Measurements from ENCODE around the gene SH3RF2. TPM values are rescaled to one million over a fixed set of nuclear protein-coding genes. Genes with fewer than 3 reads are reported as not detected.

Gene SH3RF2
- total RNA-seq, 2 experiments from 2014 or later = not detected

DNA sequence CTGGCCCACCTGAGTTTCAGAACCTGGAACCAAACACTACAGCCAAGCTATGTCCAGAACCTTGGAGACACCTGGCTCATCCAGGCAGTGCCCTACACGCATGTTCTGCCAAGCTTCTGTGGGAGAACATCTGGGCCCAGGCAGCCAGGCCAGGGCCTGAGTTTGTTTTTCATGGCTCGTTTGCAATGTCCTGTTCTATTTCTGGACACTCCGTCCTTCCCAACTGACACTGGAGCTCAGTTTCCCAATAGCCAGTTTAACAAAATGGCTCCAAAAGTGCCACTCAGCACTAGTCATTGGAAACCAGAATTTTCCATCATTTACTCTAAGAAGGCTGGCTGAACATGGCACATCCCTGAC is 38.6 kb downstream of the SH3RF2 start:
- H3K9me3 ChIP-seq (ENCODE audit: low read length) = no peaks in the 10 kb centered on the region
- H3K9me2 ChIP-seq (ENCODE audit: insufficient read depth, low read length) = no peaks in the 10 kb centered on the region
- no peak overlapping the region for H3K27ac ChIP-seq (ENCODE audit: low read depth, low read length, poor library complexity, severe bottlenecking)
- POLR2A ChIA-PET = no interaction called here
- TF ChIP-seq, protein P1, sequence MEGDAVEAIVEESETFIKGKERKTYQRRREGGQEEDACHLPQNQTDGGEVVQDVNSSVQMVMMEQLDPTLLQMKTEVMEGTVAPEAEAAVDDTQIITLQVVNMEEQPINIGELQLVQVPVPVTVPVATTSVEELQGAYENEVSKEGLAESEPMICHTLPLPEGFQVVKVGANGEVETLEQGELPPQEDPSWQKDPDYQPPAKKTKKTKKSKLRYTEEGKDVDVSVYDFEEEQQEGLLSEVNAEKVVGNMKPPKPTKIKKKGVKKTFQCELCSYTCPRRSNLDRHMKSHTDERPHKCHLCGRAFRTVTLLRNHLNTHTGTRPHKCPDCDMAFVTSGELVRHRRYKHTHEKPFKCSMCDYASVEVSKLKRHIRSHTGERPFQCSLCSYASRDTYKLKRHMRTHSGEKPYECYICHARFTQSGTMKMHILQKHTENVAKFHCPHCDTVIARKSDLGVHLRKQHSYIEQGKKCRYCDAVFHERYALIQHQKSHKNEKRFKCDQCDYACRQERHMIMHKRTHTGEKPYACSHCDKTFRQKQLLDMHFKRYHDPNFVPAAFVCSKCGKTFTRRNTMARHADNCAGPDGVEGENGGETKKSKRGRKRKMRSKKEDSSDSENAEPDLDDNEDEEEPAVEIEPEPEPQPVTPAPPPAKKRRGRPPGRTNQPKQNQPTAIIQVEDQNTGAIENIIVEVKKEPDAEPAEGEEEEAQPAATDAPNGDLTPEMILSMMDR (conservative IDR thresholded peaks at IDR 0.05; ENCODE audit: low read length) = no peak
- TF ChIP-seq EZH2phosphoT487 (IDR thresholded peaks at IDR 0.05; ENCODE audit: borderline replicate concordance, low read depth, low read length) = no peak
- H3K4me2 ChIP-seq (ENCODE audit: low read length) = no peak overlapping the region
- H3K4me1 ChIP-seq (ENCODE audit: insufficient read depth, low read length, poor library complexity, severe bottlenecking) = no peaks in the 10 kb centered on the region
- no peaks in the 10 kb centered on the region for H4K20me1 ChIP-seq (ENCODE audit: insufficient read depth, low read length)
- no peaks in the 10 kb centered on the region for H3K79me2 ChIP-seq (ENCODE audit: insufficient read depth, low read depth, low read length)
- no peak overlapping the region for H2AFZ ChIP-seq (ENCODE audit: low read length)
- H3K4me3 ChIP-seq (ENCODE audit: low read depth, low read length, poor library complexity, severe bottlenecking) = no peak overlapping the region
- no peak for DNase-seq (ENCODE audit: low spot score)
- CTCF ChIA-PET (ENCODE audit: unreplicated experiment) = no interaction called here
- intact Hi-C loops (cut with micrococcal nuclease; ENCODE audit: unreplicated experiment) = no loop called here
- no peaks in the 10 kb centered on the region for H3K36me3 ChIP-seq (ENCODE audit: insufficient read depth, low read length)
- no TSS peak for BruUV-seq (replicated peaks)

DNA sequence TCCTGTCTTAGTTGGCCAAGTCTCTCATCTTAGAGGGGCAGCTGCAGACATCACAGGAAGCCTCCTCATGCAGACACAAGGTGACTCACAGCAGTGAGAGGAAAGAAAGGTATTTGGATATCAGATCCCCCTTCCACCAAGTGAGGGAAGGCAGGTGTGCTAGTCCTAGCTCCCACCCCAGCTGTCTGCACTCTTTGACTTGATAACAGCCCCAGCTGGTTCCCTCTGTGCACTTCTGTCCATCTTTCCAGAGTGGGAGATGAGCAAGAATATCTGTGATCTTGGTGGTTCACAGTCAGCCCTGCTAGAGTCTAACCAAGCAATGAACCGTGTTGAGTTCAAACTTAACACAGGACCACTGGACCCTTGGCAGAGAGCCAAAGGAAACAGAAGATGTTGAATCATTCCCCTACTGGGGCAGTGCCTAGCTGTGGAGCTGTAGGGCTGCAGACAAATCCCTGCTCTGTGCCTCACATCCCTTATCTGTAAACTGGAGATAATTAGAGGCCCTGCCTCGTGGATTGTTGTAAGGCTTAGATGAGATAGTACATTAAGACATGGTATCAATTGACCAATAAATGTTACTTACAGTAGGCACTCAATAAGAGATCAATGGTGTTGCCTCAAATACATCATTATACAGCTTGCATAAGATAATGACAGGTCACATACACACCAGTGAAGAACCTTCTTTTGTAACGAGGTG is 39.1 kb downstream of the SH3RF2 start:
- no peak overlapping the region for H3K4me2 ChIP-seq (ENCODE audit: low read length)
- H3K79me2 ChIP-seq (ENCODE audit: insufficient read depth, low read depth, low read length) = no peaks in the 10 kb centered on the region
- no peaks in the 10 kb centered on the region for H4K20me1 ChIP-seq (ENCODE audit: insufficient read depth, low read length)
- no TSS peak for BruUV-seq (replicated peaks)
- no peaks in the 10 kb centered on the region for H3K9me3 ChIP-seq (ENCODE audit: low read length)
- H2AFZ ChIP-seq (ENCODE audit: low read length) = no peak overlapping the region
- H3K4me1 ChIP-seq (ENCODE audit: insufficient read depth, low read length, poor library complexity, severe bottlenecking) = no peaks in the 10 kb centered on the region
- H3K36me3 ChIP-seq (ENCODE audit: insufficient read depth, low read length) = no peaks in the 10 kb centered on the region
- TF ChIP-seq, protein P1 (conservative IDR thresholded peaks at IDR 0.05; ENCODE audit: low read length) = no peak
- no peak for TF ChIP-seq EZH2phosphoT487 (IDR thresholded peaks at IDR 0.05; ENCODE audit: borderline replicate concordance, low read depth, low read length)
- ChIA-PET CTCF (ENCODE audit: unreplicated experiment) (no interaction called here), POLR2A (interaction anchor here (0.5 kb wide), 1 partner anchor 200 kb away, joined by 3 read pairs; no protein-coding TSS in a partner anchor)
- H3K9me2 ChIP-seq (ENCODE audit: insufficient read depth, low read length) = no peaks in the 10 kb centered on the region
- DNase-seq (ENCODE audit: low spot score) = no peak
- no peak overlapping the region for H3K27ac ChIP-seq (ENCODE audit: low read depth, low read length, poor library complexity, severe bottlenecking)
- no peak overlapping the region for H3K4me3 ChIP-seq (ENCODE audit: low read depth, low read length, poor library complexity, severe bottlenecking)
- intact Hi-C loops (cut with micrococcal nuclease; ENCODE audit: unreplicated experiment) = no loop called here

- ChIA-PET POLR2A (interaction anchor here (0.7 kb wide), 1 partner anchor 10 kb away, joined by 7 read pairs; no protein-coding TSS in a partner anchor), CTCF (ENCODE audit: unreplicated experiment) (interaction anchor here (1.1 kb wide), 1 partner anchor 11 kb away, joined by 5 read pairs; no protein-coding TSS in a partner anchor)
- TF ChIP-seq EZH2phosphoT487 (IDR thresholded peaks at IDR 0.05; ENCODE audit: borderline replicate concordance, low read depth, low read length) = no peak
- TF ChIP-seq, protein P1 (conservative IDR thresholded peaks at IDR 0.05; ENCODE audit: low read length) = no peak
- H3K4me1 ChIP-seq (ENCODE audit: insufficient read depth, low read length, poor library complexity, severe bottlenecking) = no peaks in the 10 kb centered on the region
- intact Hi-C loops (cut with micrococcal nuclease; ENCODE audit: unreplicated experiment) = no loop called here
- H3K36me3 ChIP-seq (ENCODE audit: insufficient read depth, low read length) = no peaks in the 10 kb centered on the region
- DNase-seq (ENCODE audit: low spot score) = no peak
- no peak overlapping the region for H3K4me3 ChIP-seq (ENCODE audit: low read depth, low read length, poor library complexity, severe bottlenecking)
- H3K9me2 ChIP-seq (ENCODE audit: insufficient read depth, low read length) = no peaks in the 10 kb centered on the region
- H2AFZ ChIP-seq (ENCODE audit: low read length) = no peak overlapping the region
- no peaks in the 10 kb centered on the region for H3K9me3 ChIP-seq (ENCODE audit: low read length)
- no peaks in the 10 kb centered on the region for H3K79me2 ChIP-seq (ENCODE audit: insufficient read depth, low read depth, low read length)
- H3K27ac ChIP-seq (ENCODE audit: low read depth, low read length, poor library complexity, severe bottlenecking) = no peak overlapping the region
- H3K4me2 ChIP-seq (ENCODE audit: low read length) = no peak overlapping the region
- H4K20me1 ChIP-seq (ENCODE audit: insufficient read depth, low read length) = no peaks in the 10 kb centered on the region
- no TSS peak for BruUV-seq (replicated peaks)
Observed at GRCh38 chr5:145976431-145977155, 40.2 kb downstream of the SH3RF2 start.

Measured in OCI-LY7 (cell line).